Left renal pelvis (tissue), 4 donors: ENCODE results near the gene TMEM208. TPM values are rescaled to one million over a fixed set of nuclear protein-coding genes. Genes with fewer than 3 reads are reported as not detected.

Source experiments
- DNase-seq, 4 donors: peaks; one replicate each; pipeline ENCODE4 v3.0.0-alpha.2; 2013; ENCODE audit warnings: low read depth in 4 of 4, low spot score in 3 of 4
- polyA plus RNA-seq, 4 donors: library from polyadenylated mRNA; unstranded; fragments of 120-200 nt; gene quantifications; one replicate each; pipeline ENCODE4 v1.2.1, GENCODE V29; 2013; ENCODE audit not compliant: insufficient read length in 4 of 4

The TMEM208 gene
- polyA plus RNA-seq, 4 donors: 30.6 to 46.4 (median 37.3) TPM

DNA sequence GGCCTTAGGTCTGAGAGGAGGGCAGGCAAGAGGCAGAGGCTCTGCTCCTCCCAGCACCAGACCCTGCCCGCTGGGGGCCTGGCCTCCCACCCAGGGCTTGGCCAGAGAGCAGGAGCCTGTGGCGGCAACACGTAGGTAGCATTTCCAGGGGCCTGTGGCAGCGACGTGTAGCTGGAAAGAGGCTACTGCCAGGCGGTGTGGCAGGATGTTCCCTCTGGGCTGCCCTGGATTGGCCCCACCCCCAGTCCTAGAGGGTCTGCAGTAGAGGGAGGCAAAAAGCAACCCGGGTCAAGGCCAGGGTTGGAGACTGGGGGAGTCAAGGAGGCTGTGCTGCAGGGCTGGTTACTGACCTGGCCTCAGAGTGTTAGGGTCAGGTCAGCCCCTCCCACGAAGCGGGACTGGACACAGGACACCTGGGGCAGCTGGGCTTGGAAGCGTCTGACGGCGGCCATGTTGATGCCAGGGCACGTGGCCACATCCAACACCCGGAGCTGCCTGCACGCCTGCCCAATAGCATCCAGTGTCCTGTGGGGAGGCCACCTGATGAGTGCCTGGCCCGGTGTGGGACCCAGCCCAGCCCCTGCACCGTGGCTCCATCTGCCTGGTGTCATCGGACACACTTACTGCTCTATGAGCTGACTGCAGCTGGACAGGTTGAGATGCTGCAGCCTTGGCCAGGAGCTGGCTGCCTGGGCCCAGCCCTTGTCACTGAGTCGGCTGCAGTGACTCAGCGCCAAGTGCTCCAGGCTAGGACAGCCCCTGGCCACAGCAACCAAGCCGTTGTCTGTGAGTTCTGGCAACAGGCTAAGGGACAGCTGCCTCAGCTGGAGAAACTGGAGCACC, 19.5 kb upstream of the TMEM208 start:
- no peak for DNase-seq

DNA sequence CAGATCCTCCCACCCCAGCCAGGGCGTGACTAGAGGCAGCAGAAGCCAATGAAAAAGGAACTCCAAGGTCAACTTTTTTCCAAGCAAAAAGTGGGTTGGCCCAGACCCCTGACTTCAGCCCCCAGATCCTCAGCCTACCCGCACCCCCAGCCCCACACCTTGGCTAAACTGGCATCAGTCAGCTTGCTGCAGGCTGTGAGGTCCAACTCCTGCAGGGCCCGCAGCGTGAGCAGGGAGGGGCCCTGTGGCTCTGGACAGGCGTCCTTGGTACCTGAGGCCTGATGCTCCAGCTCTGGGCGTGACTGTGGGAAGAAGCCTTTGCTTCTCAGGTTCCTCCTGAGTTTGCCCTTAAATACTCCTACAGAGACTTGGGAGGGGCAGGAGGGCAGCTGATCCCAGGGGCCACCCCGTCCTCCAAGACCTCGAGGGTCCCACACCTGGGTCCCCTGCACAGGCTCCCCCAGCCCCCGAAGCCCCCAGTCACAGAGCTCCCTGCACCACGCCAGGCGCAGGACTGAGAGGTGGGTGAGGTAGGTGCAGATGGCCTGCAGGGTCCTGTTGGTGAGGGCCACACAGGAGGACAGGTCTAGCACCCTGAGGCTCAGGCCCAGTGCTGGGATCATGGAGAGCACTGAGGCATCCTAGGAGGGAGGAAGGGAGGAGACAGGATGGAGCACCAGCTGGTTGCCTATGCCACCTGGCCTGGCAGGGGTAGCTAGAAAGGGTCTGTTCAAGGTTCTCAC, 18.6 kb upstream of the TMEM208 start:
- DNase-seq: no peak

- no peak for DNase-seq
Measured at GRCh38 chr16:67209565-67209964, 17.4 kb upstream of the TMEM208 start.

- DNase-seq: no peak
Measured at GRCh38 chr16:67210069-67210937, 16.6 kb upstream of the TMEM208 start.

DNA sequence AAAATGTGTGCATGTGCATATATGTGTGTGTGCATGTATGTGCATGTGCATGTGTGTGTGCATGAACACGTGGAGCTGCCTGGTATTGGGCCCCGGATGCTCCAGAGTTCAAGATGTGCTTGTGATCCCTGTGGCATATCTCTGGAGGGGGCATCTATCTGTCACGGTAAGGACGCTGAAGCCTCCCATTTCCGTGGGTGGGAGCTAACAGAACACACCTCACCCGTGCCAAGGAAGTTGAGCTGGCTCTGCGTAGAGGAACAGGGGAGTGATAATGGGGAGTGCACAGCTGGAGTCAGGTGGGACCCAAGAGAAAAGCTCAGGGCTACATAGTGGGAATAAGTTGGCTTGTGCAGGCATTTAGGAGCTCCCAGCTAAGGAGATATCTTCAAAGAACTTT, 15.3 kb upstream of the TMEM208 start:
- DNase-seq: no peak

DNA sequence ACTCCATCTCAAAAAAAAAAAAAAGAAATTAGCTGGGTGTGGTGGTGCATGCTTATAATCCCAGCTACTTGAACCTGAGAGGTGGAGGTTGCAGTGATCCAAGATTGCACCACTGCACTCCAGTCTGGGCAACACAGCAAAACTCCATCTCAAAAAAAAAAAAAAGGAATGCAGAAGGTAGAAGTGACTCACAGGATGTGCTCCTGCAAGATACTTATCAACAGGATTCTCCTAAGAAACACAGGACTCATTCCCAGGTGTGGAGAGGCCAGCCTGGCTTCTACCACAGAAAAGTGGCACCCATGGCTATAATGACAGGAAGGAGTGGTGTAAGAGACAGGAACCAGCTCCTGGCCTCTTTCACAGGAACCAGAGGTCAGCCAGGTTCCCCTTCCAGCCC, 14.2 kb upstream of the TMEM208 start:
- DNase-seq: no peak

DNA sequence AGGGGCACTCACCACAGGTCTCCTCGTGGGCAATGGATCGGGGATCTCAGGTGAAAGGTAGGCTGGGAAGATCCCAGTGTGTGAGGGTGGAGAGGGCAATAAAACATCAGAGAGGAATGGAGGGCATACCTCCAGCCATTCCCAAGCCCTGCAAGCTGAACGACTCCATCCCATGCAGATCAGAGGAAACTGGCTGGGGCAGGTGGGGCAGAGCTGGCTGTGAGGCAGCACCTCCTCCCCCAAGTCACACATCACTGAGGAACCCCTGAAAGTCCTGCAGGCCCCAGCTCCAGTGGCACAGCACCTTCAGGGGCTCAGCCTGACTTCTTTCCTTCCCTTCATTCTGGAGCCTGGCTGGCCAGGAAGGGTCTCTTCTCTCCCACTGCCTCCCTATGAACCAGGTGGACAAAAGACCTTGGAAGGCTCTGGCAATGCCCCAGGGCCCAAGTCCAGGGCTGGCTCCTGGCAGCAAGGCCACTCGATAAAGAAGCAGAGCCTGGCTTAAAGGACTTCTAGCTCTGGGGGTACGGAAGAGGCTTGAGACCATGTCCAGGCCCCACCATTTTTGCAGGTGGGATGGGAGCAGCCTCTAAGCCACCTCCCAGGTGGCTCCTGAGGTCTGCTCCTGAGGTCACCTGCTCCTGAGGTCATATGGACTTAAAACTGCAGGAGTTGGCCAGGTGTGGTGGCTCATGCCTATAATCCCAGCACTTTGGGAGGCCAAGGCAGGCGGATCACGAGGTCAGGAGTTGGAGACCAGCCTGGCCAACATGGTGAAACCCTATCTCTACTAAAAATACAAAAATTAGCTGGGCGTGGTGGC, 13.5 kb upstream of the TMEM208 start:
- no peak for DNase-seq

- no peak for DNase-seq
Measured at GRCh38 chr16:67215706-67216105, 11.2 kb upstream of the TMEM208 start.

DNA sequence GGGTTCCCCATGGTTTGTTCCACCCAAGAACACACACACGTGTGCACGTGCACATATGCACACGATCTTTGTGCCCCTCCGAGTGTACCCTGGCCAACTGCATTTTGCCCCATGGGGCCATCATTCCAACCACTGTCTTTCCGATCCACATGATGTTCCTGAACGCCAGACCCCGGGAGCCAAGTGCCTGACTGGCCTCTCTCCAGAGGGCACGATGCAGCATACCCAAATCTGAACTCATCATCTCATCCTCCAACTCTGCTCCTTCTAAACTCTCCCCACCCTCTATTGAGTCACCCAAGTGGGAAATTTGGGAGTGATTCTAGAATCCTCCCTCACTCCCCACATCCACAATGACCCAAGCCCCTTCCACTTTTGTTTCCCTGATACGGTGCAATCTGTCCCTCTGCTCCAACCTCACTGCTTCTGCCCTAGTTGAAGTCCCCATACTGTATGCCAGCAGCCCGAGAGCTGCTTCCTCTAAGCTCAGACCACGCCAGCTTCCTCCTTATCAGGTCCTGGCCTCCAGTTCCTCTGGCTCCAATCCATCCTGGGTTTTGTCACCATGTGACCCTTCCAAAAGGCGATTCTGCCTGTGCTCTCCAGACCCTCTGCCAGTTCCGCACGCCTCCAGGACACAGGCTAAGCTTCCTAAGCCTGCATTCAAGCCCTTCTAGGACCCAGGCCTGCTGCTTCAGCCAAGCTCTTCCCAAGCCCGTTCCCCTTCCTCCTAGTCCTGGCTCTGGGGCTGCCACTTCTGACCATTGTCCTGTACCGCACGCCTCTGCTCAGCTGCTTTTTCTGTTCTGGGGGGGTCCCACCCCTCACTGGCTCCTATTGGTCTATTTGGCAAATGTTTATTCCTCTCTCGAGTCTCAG, 10.1 kb upstream of the TMEM208 start:
- no peak for DNase-seq

- no peak for DNase-seq
Measured at GRCh38 chr16:67223992-67224391, 2.9 kb upstream of the TMEM208 start.

DNA sequence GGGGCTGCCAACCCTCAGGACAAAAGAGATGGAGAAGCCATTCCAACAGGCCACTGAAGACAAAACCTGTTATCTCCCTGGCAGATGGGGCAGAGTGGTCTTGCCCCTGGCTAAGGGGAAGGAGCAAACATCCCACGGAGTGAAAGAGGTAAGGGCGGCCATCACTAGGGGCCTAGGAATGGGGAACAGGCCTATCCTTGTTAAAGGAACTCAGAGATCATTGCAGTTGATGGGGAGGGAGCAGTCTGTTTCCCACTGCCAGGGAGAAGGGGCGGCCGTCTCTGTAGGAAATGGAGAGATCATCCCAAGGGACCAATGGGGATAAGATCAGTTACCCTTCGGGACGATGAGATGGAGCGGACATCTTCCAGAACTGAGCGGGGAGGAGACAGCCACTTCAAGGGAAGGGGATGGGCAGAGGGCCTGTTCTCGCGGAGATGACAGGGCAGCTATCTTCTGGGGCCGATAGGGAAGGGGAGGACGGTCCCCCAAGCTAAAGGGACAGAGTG, 581 bp upstream of the TMEM208 start:
- no peak for DNase-seq

DNA sequence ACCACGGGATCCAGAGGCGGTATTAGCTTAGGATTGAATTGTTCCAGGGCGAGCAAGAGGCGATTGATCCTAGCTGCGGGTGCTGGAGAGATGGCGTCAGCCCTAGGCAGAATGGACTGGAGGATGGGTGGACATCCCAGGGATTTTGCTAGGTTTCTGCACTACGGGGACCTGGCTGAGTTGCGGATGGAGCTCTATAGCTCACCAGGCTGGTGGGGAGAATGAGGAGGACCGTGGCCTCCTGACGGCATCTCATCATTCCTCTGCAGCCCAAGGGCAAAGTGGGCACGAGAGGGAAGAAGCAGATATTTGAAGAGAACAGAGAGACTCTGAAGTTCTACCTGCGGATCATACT, 614 bp downstream of the TMEM208 start:
- DNase-seq: no peak

DNA sequence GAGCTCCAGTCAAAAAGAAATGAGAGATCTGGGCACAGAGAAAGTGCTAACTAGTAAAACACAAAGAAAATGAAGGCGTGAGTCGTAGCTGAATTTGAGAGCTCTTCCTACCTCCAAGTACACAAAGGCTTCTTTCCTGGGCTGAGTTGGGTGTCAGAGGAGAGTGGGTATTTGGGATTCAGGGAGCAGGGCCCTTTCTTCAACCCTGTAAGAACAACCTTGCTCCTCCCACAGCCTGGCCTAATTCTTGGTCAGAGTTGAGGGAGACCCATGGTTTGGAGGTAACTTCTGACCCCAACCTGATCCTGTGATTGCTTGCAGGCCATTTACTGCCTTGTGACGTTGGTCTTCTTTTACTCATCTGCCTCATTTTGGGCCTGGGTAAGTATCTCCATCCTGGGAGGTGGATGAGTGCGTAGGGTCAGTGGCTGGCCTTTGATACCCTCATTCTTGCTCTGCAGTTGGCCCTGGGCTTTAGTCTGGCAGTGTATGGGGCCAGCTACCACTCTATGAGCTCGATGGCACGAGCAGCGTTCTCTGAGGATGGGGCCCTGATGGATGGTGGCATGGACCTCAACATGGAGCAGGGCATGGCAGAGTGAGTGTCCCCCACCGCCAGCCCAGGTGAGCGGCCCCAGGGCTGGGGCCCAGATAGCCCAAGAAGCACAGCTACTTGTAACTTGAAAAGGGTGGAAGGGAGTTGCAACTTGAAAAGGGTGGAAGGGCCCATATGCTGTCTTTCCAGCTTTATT, 1.3 kb downstream of the TMEM208 start:
- no peak for DNase-seq

GRCh38 chr16:67228905-67229304, 2.0 kb downstream of the TMEM208 start:
- DNase-seq: no peak

GRCh38 chr16:67229906-67230808, 3.2 kb downstream of the TMEM208 start:
- no peak for DNase-seq

DNA sequence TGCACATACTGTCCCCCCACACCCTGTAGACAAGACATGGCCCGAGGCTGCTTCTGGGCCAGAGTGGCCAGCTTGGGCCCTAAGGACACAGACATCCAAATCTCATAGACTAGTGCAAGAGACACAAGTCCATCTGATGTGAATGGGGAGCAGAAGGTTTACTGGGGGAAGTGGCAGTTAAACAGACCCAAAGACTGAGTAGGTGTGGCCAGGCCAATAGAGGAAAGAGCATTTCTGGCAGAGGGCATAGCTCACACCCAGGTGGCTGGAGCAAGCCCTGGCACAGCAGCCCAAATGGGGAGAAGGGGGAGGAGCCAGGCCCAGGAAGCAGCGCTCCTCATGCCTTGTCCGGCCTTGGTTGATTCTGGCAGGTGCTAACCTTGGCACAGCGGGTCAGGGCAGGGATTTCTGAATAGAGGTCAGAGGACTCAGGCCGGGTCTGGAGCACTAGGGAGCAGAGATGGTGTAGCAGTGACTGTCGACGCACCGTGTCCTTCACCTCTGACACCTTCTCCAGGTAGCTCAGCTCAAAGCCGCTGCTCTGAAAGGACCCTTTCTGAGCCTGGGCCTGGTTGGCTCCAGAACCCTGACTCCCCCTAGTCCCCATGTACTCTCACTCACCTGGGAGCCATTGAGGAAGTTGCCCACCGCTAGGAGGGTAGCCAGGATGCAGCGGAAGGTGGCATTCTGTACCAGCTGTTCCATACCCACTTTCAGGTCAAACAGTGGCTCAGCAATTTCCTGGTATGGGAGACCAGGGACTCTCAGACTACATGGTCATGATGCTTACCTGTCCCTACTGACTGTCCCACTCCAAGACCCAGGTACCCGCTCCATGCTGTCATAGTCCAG, 4.1 kb downstream of the TMEM208 start:
- DNase-seq: no peak
